Smooth muscle cell (in vitro differentiated cells): ENCODE results near the gene B4GALT3. TPM values are rescaled to one million over a fixed set of nuclear protein-coding genes. Genes with fewer than 3 reads are reported as not detected.
A peak's percentile ranks its signal among the peaks of the same experiment; 100 is the strongest.

Source experiments
- DNase-seq: peaks from one replicate; lab custom pipeline; 2025; ENCODE audit not compliant: unreplicated experiment; lab: John Stamatoyannopoulos, UW
- H2AFZ ChIP-seq: fragments of 200-600 bp; sonication (generic); 2 replicates; pipeline ENCODE4 v1.6.0; 2016; ENCODE audit warnings: antibody characterized with exemption, low read depth, mild to moderate bottlenecking
- H3F3A ChIP-seq: fragments of 200-600 bp; sonication (generic); 2 replicates; pipeline ENCODE4 v1.6.0; 2017; ENCODE audit warnings: antibody characterized with exemption, low read depth
- H3K27ac ChIP-seq: fragments of 200-600 bp; sonication (generic); 2 replicates; pipeline ENCODE4 v1.5.1; 2016; ENCODE audit warnings: low read depth, mild to moderate bottlenecking
- H3K27me3 ChIP-seq: fragments of 200-600 bp; sonication (generic); 2 replicates; pipeline ENCODE4 v1.6.1; 2016; ENCODE audit warnings: low read depth, mild to moderate bottlenecking
- H3K36me3 ChIP-seq: fragments of 200-600 bp; sonication (generic); 2 replicates; pipeline ENCODE4 v1.5.1; 2016; ENCODE audit warnings: low read depth
- H3K4me1 ChIP-seq: fragments of 200-600 bp; sonication (generic); 2 replicates; pipeline ENCODE4 v1.5.1; 2016; ENCODE audit warnings: low read depth
- H3K4me2 ChIP-seq: fragments of 200-600 bp; sonication (generic); 2 replicates; pipeline ENCODE4 v1.6.0; 2016; ENCODE audit warnings: mild to moderate bottlenecking
- H3K4me3 ChIP-seq: fragments of 200-600 bp; sonication (generic); 2 replicates; pipeline ENCODE4 v1.5.1; 2016; ENCODE audit warnings: mild to moderate bottlenecking
- H3K79me2 ChIP-seq: fragments of 200-600 bp; sonication (generic); 2 replicates; pipeline ENCODE4 v1.6.0; 2016; ENCODE audit warnings: low read depth, mild to moderate bottlenecking
- H3K9ac ChIP-seq: fragments of 200-600 bp; sonication (generic); 2 replicates; pipeline ENCODE4 v1.6.0; 2016; ENCODE audit warnings: low read depth
- H3K9me3 ChIP-seq: fragments of 200-600 bp; sonication (generic); replicated peaks from 2 replicates; pipeline ENCODE4 v1.5.1; 2016; ENCODE audit warnings: low read depth
- H4K20me1 ChIP-seq: fragments of 200-600 bp; sonication (generic); 2 replicates; pipeline ENCODE4 v1.6.0; 2016; ENCODE audit warnings: low read depth
- WGBS: methylation state at CpG from one replicate; pipeline ENCODE4 v1.1.7; 2016; ENCODE audit warnings: low lambda C conversion rate; 5-methylcytosine and 5-hydroxymethylcytosine counted together
- polyA plus RNA-seq: library from polyadenylated mRNA; unstranded; fragments of >200 nt; fragmentation: Nextera tagmentation; extraction: Ambion mirVana; gene quantifications from 2 replicates; pipeline ENCODE4 v1.2.1, GENCODE V29; 2016
- total RNA-seq: library from RNA; depleted of rRNA; stranded (reverse); fragments of >200 nt; gene quantifications from 2 replicates; pipeline ENCODE4 v1.2.3, GENCODE V29; 2014
- TF ChIP-seq, protein P1 (sequence below): fragments of 200-600 bp; sonication (generic); IDR thresholded peaks from 2 replicates; pipeline ENCODE4 v1.5.1; 2017; ENCODE audit warnings: borderline replicate concordance, mild to moderate bottlenecking, antibody characterized with exemption; ENCODE audit not compliant: insufficient read depth, poor library complexity, severe bottlenecking

Gene B4GALT3
- total and polyA plus RNA-seq, 2 experiments from 2014 or later = 21.4 to 44.9 TPM

DNA sequence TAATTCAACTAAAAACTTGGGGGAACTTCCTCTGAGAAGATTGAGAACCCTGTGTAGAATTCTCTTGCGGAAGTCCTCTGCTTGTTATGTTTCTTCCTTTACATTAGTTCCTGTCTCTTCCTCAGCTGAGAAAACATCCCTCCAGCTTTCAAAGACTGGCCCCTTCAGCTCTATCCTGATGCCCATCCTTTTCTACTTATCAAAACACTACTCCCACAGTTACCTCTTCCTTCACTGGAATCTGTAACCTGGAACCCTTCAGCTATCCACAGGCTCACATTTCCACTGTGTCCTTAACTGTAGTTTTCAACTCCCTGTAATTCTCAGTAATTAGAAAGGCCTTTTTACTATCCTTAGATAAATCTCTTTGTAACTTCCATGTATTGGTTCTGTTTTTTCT is 38.9 kb downstream of the B4GALT3 start:
- Histone ChIP-seq H3K4me1 (no peaks in the 10 kb centered on the region), H3K9ac (no peak overlapping the region), H3K27me3 (no peaks in the 10 kb centered on the region), H3K27ac (no peak overlapping the region), H3K9me3 (no peaks in the 10 kb centered on the region), H3K4me2 (no peak overlapping the region), H4K20me1 (peaks cover 10% of the 10 kb centered on the region), H2AFZ (no peak overlapping the region), H3K79me2 (peaks cover 29% of the 10 kb centered on the region), H3K36me3 (no peaks in the 10 kb centered on the region), H3F3A (no peaks in the 10 kb centered on the region), H3K4me3 (no peak overlapping the region)
- DNase-seq = no peak
- WGBS = 88% methylated on average over 1 of the region's 1 CpG
- TF ChIP-seq, protein P1, sequence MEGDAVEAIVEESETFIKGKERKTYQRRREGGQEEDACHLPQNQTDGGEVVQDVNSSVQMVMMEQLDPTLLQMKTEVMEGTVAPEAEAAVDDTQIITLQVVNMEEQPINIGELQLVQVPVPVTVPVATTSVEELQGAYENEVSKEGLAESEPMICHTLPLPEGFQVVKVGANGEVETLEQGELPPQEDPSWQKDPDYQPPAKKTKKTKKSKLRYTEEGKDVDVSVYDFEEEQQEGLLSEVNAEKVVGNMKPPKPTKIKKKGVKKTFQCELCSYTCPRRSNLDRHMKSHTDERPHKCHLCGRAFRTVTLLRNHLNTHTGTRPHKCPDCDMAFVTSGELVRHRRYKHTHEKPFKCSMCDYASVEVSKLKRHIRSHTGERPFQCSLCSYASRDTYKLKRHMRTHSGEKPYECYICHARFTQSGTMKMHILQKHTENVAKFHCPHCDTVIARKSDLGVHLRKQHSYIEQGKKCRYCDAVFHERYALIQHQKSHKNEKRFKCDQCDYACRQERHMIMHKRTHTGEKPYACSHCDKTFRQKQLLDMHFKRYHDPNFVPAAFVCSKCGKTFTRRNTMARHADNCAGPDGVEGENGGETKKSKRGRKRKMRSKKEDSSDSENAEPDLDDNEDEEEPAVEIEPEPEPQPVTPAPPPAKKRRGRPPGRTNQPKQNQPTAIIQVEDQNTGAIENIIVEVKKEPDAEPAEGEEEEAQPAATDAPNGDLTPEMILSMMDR = no peak

DNA sequence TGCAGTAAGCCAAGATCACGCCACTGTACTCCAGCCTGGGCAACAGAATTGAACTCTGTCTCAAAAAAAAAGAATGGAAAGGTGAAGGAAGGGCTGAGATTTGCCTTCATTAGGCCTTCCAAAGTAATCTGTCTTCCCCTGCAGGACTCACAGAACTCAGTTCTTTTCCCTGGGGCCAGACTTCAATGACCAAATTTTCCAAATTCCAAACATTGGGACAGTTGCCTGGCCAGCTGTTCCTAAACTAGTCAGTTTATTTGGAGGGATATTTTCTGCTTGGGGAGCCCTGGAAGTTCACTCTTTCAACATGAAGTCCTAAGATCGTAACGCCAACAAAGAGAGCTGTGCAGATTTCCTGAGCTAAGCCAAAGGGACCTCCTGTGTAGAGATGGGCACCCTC is 39.4 kb downstream of the B4GALT3 start:
- H3K27ac ChIP-seq = no peak overlapping the region
- no peak overlapping the region for H3K4me2 ChIP-seq
- H3K27me3 ChIP-seq = no peaks in the 10 kb centered on the region
- no peak overlapping the region for H3K9ac ChIP-seq
- TF ChIP-seq, protein P1 = no peak
- DNase-seq = no peak
- no peaks in the 10 kb centered on the region for H3K9me3 ChIP-seq
- no peaks in the 10 kb centered on the region for H3K36me3 ChIP-seq
- peaks cover 10% of the 10 kb centered on the region for H4K20me1 ChIP-seq
- H3F3A ChIP-seq = peaks cover 4% of the 10 kb centered on the region
- no peaks in the 10 kb centered on the region for H3K4me1 ChIP-seq
- no peak overlapping the region for H3K4me3 ChIP-seq
- H3K79me2 ChIP-seq = peaks cover 29% of the 10 kb centered on the region
- no peak overlapping the region for H2AFZ ChIP-seq
- WGBS = 83% methylated on average over 3 of the region's 3 CpGs

DNA sequence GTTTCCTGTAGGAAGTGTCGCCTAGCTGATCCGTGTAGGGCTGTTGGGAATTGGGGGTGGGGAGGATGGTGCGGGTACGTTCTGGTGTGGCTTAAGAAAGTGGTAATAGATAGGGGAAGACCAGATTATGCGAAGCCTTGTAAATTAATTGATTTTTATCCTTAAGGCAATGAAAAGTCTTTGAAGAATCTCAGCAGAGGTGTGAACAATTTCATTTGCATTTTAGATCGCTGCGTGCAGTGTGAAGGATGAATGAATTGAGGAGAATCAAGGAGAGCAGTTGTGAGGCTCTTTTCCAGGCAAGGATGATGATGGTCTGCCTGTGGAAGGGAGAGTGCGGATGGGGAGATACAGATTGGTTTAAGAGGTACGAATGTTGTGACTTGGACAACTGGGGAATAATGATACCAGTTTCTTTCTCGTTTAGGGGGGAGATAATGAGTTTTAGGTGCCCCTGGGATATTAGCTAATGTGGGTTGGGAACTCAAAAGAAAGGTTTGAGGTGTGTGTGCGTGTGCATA is 44.0 kb downstream of the B4GALT3 start:
- no peaks in the 10 kb centered on the region for H3K27me3 ChIP-seq
- H3K36me3 ChIP-seq = no peaks in the 10 kb centered on the region
- peak overlapping the region; percentile 65 for H3K4me3 ChIP-seq
- 2% methylated on average over 11 of the region's 11 CpGs for WGBS
- peak overlapping the region; percentile 95 for H3K9ac ChIP-seq
- peaks cover 5% of the 10 kb centered on the region for H3F3A ChIP-seq
- peaks cover 25% of the 10 kb centered on the region for H4K20me1 ChIP-seq
- H3K4me1 ChIP-seq = peaks cover 19% of the 10 kb centered on the region
- peaks cover 66% of the 10 kb centered on the region for H3K79me2 ChIP-seq
- peak overlapping the region; percentile 93 for H3K27ac ChIP-seq
- peak overlapping the region; percentile 68 for H2AFZ ChIP-seq
- peak overlapping the region; percentile 85 for H3K4me2 ChIP-seq
- no peaks in the 10 kb centered on the region for H3K9me3 ChIP-seq
- TF ChIP-seq, protein P1 = no peak
- DNase-seq = no peak
